Measurements from ENCODE around the gene HILPDA. TPM values are rescaled to one million over a fixed set of nuclear protein-coding genes. Genes with fewer than 3 reads are reported as not detected.

Gene HILPDA
- total and polyA plus RNA-seq, 9 of the 15 experiments (the other 6 are each of a cell fraction or from before 2014, with no cell fraction given): 8.3 to 71.8 (median 23.5) TPM

- no peak for TF ChIP-seq PATZ1 (CRISPR knock-in tag; IDR thresholded peaks at IDR 0.05; ENCODE audit: borderline replicate concordance)
- no peak for TF ChIP-seq CHD7 (IDR thresholded peaks at IDR 0.05; ENCODE audit: low read depth, low read length)
- TF ChIP-seq EHMT2 (IDR thresholded peaks at IDR 0.05): no peak
- TF ChIP-seq HINFP (tag; conservative IDR thresholded peaks at IDR 0.05; ENCODE audit: low read depth): 0 out of 2 replicates have a peak, but pooled peaks have one; percentile 11
- no peak for TF ChIP-seq POLR2A (conservative IDR thresholded peaks at IDR 0.05)
- no peak for TF ChIP-seq CEBPB (tag; IDR thresholded peaks at IDR 0.05)
- no peak for TF ChIP-seq NEUROD1 (IDR thresholded peaks at IDR 0.05; ENCODE audit: borderline replicate concordance, low read depth, low read length, partially characterized antibody)
- TF ChIP-seq HIVEP1 (CRISPR knock-in tag; IDR thresholded peaks at IDR 0.05): no peak
- peak; percentile 59 for TF ChIP-seq ZBTB5 (IDR thresholded peaks at IDR 0.05)
Measured at GRCh38 chr7:128452552-128452951, 3.1 kb upstream of the HILPDA start (continued).

Data from K562 (cell line).